Spleen (tissue), 11 donors: ENCODE results near the gene PRKCQ. TPM values are rescaled to one million over a fixed set of nuclear protein-coding genes. Genes with fewer than 3 reads are reported as not detected.
A peak's percentile ranks its signal among the peaks of the same experiment; 100 is the strongest.

Experiments used
- DNase-seq: peaks from one replicate; pipeline ENCODE4 v3.0.0-alpha.2; 2020
- H3K27ac ChIP-seq, 8 donors: fragments of 200-600 bp; sonication (generic) in 7 of 8; 1 replicate in 4 of 8; 2 replicates in 4 of 8; pipeline versions ENCODE4 v1.5.0 to v1.8.0; 2016 to 2021; ENCODE audit warnings: inconsistent platforms in 4 of 8, mild to moderate bottlenecking in 4 of 8, moderate library complexity in 1 of 8
- H3K27me3 ChIP-seq, 7 donors: fragments of 200-600 bp; sonication (generic) in 6 of 7; replicated peaks in 1 of 7; 1 replicate in 4 of 7; 2 replicates in 3 of 7; pipeline versions ENCODE4 v1.5.0 to v1.8.0; 2016 to 2021; ENCODE audit warnings: inconsistent platforms in 3 of 7, mild to moderate bottlenecking in 1 of 7
- H3K36me3 ChIP-seq, 6 donors: fragments of 200-600 bp; sonication (generic) in 5 of 6; 1 replicate in 4 of 6; 2 replicates in 2 of 6; pipeline versions ENCODE4 v1.5.0 to v1.8.0; 2016 to 2021; ENCODE audit warnings: inconsistent platforms in 2 of 6
- H3K4me1 ChIP-seq, 6 donors: fragments of 200-600 bp; sonication (generic) in 5 of 6; 1 replicate in 3 of 6; 2 replicates in 3 of 6; pipeline versions ENCODE4 v1.5.0 to v1.8.0; 2016 to 2021; ENCODE audit warnings: inconsistent platforms in 3 of 6
- H3K4me3 ChIP-seq, 8 donors: fragments of 200-600 bp; sonication (generic) in 7 of 8; 1 replicate in 4 of 8; 2 replicates in 4 of 8; pipeline versions ENCODE4 v1.5.0 to v1.8.0; 2016 to 2021; ENCODE audit warnings: inconsistent platforms in 4 of 8, mild to moderate bottlenecking in 4 of 8, moderate library complexity in 2 of 8
- H3K9me3 ChIP-seq, 8 donors: fragments of 200-600 bp; sonication (generic) in 7 of 8; 1 replicate in 4 of 8; 2 replicates in 4 of 8; pipeline versions ENCODE4 v1.5.0 to v1.8.0; 2016 to 2021; ENCODE audit warnings: inconsistent platforms in 4 of 8
- CTCF ChIP-seq, 11 experiments: fragments of 200-600 bp in 7 of 11; fragments of 450-650 bp in 4 of 11; sonication (generic) in 4 of 11; IDR thresholded peaks in 8 of 11; conservative IDR thresholded peaks in 3 of 11; 1 replicate in 7 of 11; 2 replicates in 4 of 11; pipeline versions ENCODE4 v1.4.0 to v1.8.0; 2016 to 2021; ENCODE audit warnings: antibody characterized with exemption in 11 of 11, inconsistent platforms in 4 of 11, mild to moderate bottlenecking in 1 of 11
- POLR2A ChIP-seq, 3 donors: fragments of 450-650 bp; IDR thresholded peaks; one replicate each; pipeline ENCODE4 v1.5.1; 2017; ENCODE audit warnings: antibody characterized with exemption in 3 of 3, mild to moderate bottlenecking in 1 of 3
- POLR2AphosphoS5 ChIP-seq, 3 donors: sonication (generic); formaldehyde crosslinking; IDR thresholded peaks; one replicate each; pipeline ENCODE4 v1.5.1; 2017; ENCODE audit warnings: antibody characterized with exemption in 3 of 3
- WGBS, 5 donors: extraction: QIAGEN DNeasy Blood & Tissue Kit in 3 of 5; methylation state at CpG; one replicate each; pipeline versions ENCODE4 v1.1.5 to v1.1.7; 2013 to 2018; 5-methylcytosine and 5-hydroxymethylcytosine counted together
- intact Hi-C: fragments of 100-400 bp; cut with DNase I; formaldehyde crosslinking; loops from one replicate; pipeline ENCODE4 v1.15.0; 2023; ENCODE audit warnings: low total_unique reads
- polyA plus RNA-seq, 3 donors: library from polyadenylated mRNA; stranded (reverse); fragments of 200-250 nt; gene quantifications; one replicate each; pipeline ENCODE4 v1.2.1, GENCODE V29; 2013
- total RNA-seq, 7 donors: library from RNA; depleted of rRNA in 3 of 7; stranded (reverse); fragments of >200 nt in 3 of 7; fragmentation: NEBNext Ultra II Directional in 4 of 7; extraction: Animal tissue kit (Norgen Biotek cat#: 25700) in 4 of 7; gene quantifications; one replicate each; pipeline versions ENCODE4 v1.1.0 to v1.2.1, GENCODE V29; 2016 to 2021
- donor health status: healthy with polysubstance abuse.
- donor health status: DM: no; HTN: no; CAD: no; lungs with moderate emphysema.
- donor health status: DM: no; HTN: no; CAD: no.
- donor health status: Bipolar disorder and iron deficiency.
- donor health status: healthy.
- donor health status: DM: no; HTN: no; CAD: no.
- donor health status: DM: yes; HTN: yes; CAD: no.

PRKCQ gene
- total and polyA plus RNA-seq, 10 donors = 2.1 to 11.8 (median 8.1) TPM

GRCh38 chr10:6486309-6486708 is 93.8 kb downstream of the PRKCQ start:
- TF ChIP-seq POLR2A (IDR thresholded peaks at IDR 0.05) (no peak), POLR2AphosphoS5 (IDR thresholded peaks at IDR 0.05) (no peak), CTCF (IDR thresholded peaks at IDR 0.05 in 8 of 11, conservative IDR thresholded peaks at IDR 0.05 in 3 of 11) (no peak)
- Histone ChIP-seq H3K4me3 (no peak overlapping the region), H3K27me3 (no peaks in the 10 kb centered on the region), H3K4me1 (peaks cover 0 to 22% (median 15%) of the 10 kb centered on the region in 6 donors), H3K9me3 (no peaks in the 10 kb centered on the region), H3K36me3 (peaks cover 0 to 40% (median 1%) of the 10 kb centered on the region in 6 donors), H3K27ac (peak overlapping the region in 1 of 8 donors; percentile 27)
- WGBS, 5 donors = 79 to 84% (median 82%) methylated on average over 6 of the region's 6 CpGs
- intact Hi-C loops = no loop called here
- no peak for DNase-seq

- WGBS, 5 donors = 75 to 79% (median 78%) methylated on average over 9 of the region's 9 CpGs
- peak overlapping the region in 7 of 8 donors; percentile 9 to 72 (median 49) for H3K27ac ChIP-seq
- intact Hi-C loops = no loop called here
- H3K4me3 ChIP-seq = no peak overlapping the region
- H3K4me1 ChIP-seq = peaks cover 0 to 16% (median 15%) of the 10 kb centered on the region in 6 donors
- H3K9me3 ChIP-seq = no peaks in the 10 kb centered on the region
- no peak for DNase-seq
- H3K36me3 ChIP-seq = peaks cover 0 to 48% (median 5%) of the 10 kb centered on the region in 6 donors
- TF ChIP-seq POLR2AphosphoS5 (IDR thresholded peaks at IDR 0.05) = no peak
- no peak for TF ChIP-seq POLR2A (IDR thresholded peaks at IDR 0.05)
- no peak for TF ChIP-seq CTCF (IDR thresholded peaks at IDR 0.05 in 8 of 11, conservative IDR thresholded peaks at IDR 0.05 in 3 of 11)
- H3K27me3 ChIP-seq = no peaks in the 10 kb centered on the region
Measured at GRCh38 chr10:6482737-6483357, 97.2 kb downstream of the PRKCQ start.

- Histone ChIP-seq H3K4me3 (no peak overlapping the region), H3K9me3 (no peaks in the 10 kb centered on the region), H3K36me3 (peaks cover 0 to 41% (median 4%) of the 10 kb centered on the region in 6 donors), H3K4me1 (peaks cover 0 to 45% (median 23%) of the 10 kb centered on the region in 6 donors), H3K27ac (no peak overlapping the region), H3K27me3 (no peaks in the 10 kb centered on the region)
- WGBS, 5 donors = 92 to 97% (median 97%) methylated on average over 8 of the region's 8 CpGs
- intact Hi-C loops = no loop called here
- TF ChIP-seq POLR2AphosphoS5 (IDR thresholded peaks at IDR 0.05) (no peak), POLR2A (IDR thresholded peaks at IDR 0.05) (no peak), CTCF (IDR thresholded peaks at IDR 0.05 in 8 of 11, conservative IDR thresholded peaks at IDR 0.05 in 3 of 11) (no peak)
- no peak for DNase-seq
Measured at GRCh38 chr10:6478722-6479121, 101.4 kb downstream of the PRKCQ start.

GRCh38 chr10:6476989-6477388 is 103.1 kb downstream of the PRKCQ start:
- no peaks in the 10 kb centered on the region for H3K9me3 ChIP-seq
- no peak overlapping the region for H3K4me3 ChIP-seq
- TF ChIP-seq POLR2AphosphoS5 (IDR thresholded peaks at IDR 0.05) = no peak
- no peak for TF ChIP-seq CTCF (IDR thresholded peaks at IDR 0.05 in 8 of 11, conservative IDR thresholded peaks at IDR 0.05 in 3 of 11)
- no peak for TF ChIP-seq POLR2A (IDR thresholded peaks at IDR 0.05)
- peaks cover 0 to 49% (median 22%) of the 10 kb centered on the region in 6 donors for H3K4me1 ChIP-seq
- no peak for DNase-seq
- no peaks in the 10 kb centered on the region for H3K27me3 ChIP-seq
- H3K27ac ChIP-seq = no peak overlapping the region
- intact Hi-C loops = no loop called here
- 43 to 80% (median 70%) methylated on average over 2 of the region's 2 CpGs for WGBS, 5 donors
- H3K36me3 ChIP-seq = peaks cover 0 to 35% (median 4%) of the 10 kb centered on the region in 6 donors
